ENCODE measurements around the gene BMP2. TPM values are rescaled to one million over a fixed set of nuclear protein-coding genes. Genes with fewer than 3 reads are reported as not detected.

The BMP2 gene
- 10 to 100 TPM; 12.3 to 36.6 (median 20.3) TPM for total RNA-seq

- no peak for DNase-seq (ENCODE audit: low spot score)
- no peak for TF ChIP-seq CTCF (IDR thresholded peaks at IDR 0.05)
- ATAC-seq (ENCODE audit: low FRiP score): peak; percentile 77
Observed at GRCh38 chr20:6767536-6768227, at the start of gene BMP2. BMP2 (plus strand) TSS chr20:6767686; CDS start chr20:6770127, 2,441 bp downstream.

- TF ChIP-seq CTCF (IDR thresholded peaks at IDR 0.05): no peak
- DNase-seq (ENCODE audit: low spot score) (no peak), ATAC-seq (ENCODE audit: low FRiP score) (no peak)
Observed at GRCh38 chr20:6718662-6719368, 48.7 kb upstream of the BMP2 start.

- DNase-seq (ENCODE audit: low spot score): no peak
- TF ChIP-seq CTCF (IDR thresholded peaks at IDR 0.05): no peak
- no peak for ATAC-seq (ENCODE audit: low FRiP score)
Observed at GRCh38 chr20:6719369-6719721, 48.1 kb upstream of the BMP2 start.

- TF ChIP-seq CTCF (IDR thresholded peaks at IDR 0.05): no peak
- DNase-seq (ENCODE audit: low spot score) (no peak), ATAC-seq (ENCODE audit: low FRiP score) (no peak)
Observed at GRCh38 chr20:6726761-6727160, 40.7 kb upstream of the BMP2 start.

- ATAC-seq (ENCODE audit: low FRiP score) (no peak), DNase-seq (ENCODE audit: low spot score) (no peak)
- TF ChIP-seq CTCF (IDR thresholded peaks at IDR 0.05): no peak
Observed at GRCh38 chr20:6730672-6731328, 36.7 kb upstream of the BMP2 start.

- no peak for TF ChIP-seq CTCF (IDR thresholded peaks at IDR 0.05)
- ATAC-seq (ENCODE audit: low FRiP score) (peak; percentile 48), DNase-seq (ENCODE audit: low spot score) (no peak)
Observed at GRCh38 chr20:6732001-6732447, 35.5 kb upstream of the BMP2 start.
